Measurements from ENCODE around the gene PDILT. TPM values are rescaled to one million over a fixed set of nuclear protein-coding genes. Genes with fewer than 3 reads are reported as not detected.
A peak's percentile ranks its signal among the peaks of the same experiment; 100 is the strongest.

Gene PDILT
- total RNA-seq, 4 donors from 2014 or later = not detected

DNA sequence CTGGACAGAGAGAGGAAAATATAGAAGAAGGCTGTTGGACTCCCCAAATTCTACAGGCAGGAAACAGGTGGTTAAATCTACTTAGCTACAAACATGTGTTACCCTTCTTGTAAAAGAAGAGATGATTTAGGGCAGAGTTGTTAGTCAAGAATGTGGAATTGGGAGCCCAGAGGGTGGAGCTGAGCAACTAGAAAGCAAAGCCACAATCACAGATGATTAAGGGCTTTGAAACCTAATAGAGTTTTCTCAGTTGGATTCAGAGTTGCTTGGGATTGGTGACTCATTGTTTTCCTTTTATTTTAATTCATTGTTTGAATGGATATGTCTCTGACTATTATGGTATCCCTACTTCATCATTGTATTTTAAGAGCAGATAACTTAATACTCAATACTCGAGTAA is 11.0 kb upstream of the PDILT start:
- H3K4me1 ChIP-seq = no peaks in the 10 kb centered on the region
- H3K36me3 ChIP-seq = no peaks in the 10 kb centered on the region
- in situ Hi-C loops (cut with MboI; ENCODE audit: low sequenced_read_pairs in 4 of 4) (no loop called here), intact Hi-C loops (cut with DNase I; ENCODE audit: low total_unique reads) (no loop called here)
- DNase-seq (no peak), ATAC-seq (no peak)
- no peak overlapping the region for H3K4me3 ChIP-seq
- H3K27me3 ChIP-seq = no peaks in the 10 kb centered on the region
- no peak for TF ChIP-seq POLR2A (IDR thresholded peaks at IDR 0.05)
- TF ChIP-seq, protein P1, sequence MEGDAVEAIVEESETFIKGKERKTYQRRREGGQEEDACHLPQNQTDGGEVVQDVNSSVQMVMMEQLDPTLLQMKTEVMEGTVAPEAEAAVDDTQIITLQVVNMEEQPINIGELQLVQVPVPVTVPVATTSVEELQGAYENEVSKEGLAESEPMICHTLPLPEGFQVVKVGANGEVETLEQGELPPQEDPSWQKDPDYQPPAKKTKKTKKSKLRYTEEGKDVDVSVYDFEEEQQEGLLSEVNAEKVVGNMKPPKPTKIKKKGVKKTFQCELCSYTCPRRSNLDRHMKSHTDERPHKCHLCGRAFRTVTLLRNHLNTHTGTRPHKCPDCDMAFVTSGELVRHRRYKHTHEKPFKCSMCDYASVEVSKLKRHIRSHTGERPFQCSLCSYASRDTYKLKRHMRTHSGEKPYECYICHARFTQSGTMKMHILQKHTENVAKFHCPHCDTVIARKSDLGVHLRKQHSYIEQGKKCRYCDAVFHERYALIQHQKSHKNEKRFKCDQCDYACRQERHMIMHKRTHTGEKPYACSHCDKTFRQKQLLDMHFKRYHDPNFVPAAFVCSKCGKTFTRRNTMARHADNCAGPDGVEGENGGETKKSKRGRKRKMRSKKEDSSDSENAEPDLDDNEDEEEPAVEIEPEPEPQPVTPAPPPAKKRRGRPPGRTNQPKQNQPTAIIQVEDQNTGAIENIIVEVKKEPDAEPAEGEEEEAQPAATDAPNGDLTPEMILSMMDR (IDR thresholded peaks at IDR 0.05 in 4 of 5, conservative IDR thresholded peaks at IDR 0.05 in 1 of 5) = no peak
- H3K27ac ChIP-seq = peak overlapping the region in 1 of 4 donors; percentile 11
- no peaks in the 10 kb centered on the region for H3K9me3 ChIP-seq

DNA sequence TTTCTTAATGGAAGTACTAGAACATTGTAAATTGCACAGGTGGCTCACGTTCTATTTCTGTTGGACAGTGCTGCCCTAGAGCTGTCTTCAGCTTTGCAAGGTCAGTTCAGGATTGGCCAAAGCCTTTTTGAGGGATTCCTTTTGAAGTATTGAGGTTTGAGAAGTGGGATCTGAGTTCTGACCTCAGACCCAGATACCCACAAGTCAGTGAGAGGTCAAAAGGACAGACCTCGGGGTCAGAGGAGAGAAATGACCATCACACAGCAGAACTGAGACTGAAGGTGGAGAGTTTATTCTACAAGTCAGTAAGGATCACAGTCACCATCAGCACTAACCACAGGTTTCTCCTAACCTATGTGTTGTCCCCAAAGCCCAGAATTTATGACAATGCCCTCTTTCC is 6.5 kb upstream of the PDILT start:
- Histone ChIP-seq H3K4me1 (no peaks in the 10 kb centered on the region), H3K27ac (no peak overlapping the region), H3K27me3 (no peaks in the 10 kb centered on the region), H3K36me3 (no peaks in the 10 kb centered on the region), H3K4me3 (no peak overlapping the region), H3K9me3 (no peaks in the 10 kb centered on the region)
- DNase-seq (no peak), ATAC-seq (no peak)
- intact Hi-C loops (cut with DNase I; ENCODE audit: low total_unique reads) = no loop called here
- in situ Hi-C loops (cut with MboI; ENCODE audit: low sequenced_read_pairs in 4 of 4) = no loop called here
- TF ChIP-seq, protein P1 (IDR thresholded peaks at IDR 0.05 in 4 of 5, conservative IDR thresholded peaks at IDR 0.05 in 1 of 5) = no peak
- no peak for TF ChIP-seq POLR2A (IDR thresholded peaks at IDR 0.05)

DNA sequence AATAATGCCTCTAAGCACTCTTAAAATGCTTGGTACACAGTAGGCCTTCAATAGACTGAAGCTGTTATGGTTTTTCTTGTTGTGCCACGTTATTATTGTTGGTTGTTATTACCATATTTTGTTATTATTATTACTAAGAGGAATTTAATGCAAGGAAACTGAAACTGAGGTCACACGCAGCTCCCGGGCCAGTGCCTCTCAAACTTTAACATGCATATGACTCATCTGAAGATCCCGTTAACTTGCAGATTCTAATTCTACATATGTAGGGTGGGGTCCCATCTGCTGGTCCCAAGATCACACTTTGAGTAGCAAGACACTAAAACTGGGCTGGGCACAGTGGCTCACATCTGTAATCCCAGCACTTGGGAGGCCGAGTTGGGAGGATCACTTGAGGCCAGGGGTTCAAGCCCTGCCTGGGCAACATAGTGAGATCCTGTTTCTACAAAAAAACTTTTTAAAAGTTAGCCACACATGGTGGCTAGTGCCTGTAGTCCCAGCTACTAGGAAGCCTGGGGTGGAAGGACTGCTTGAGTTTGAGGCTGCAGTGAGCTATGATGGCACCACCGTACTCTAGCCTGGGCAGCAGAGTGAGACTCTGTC is 5.7 kb upstream of the PDILT start:
- Histone ChIP-seq H3K9me3 (no peaks in the 10 kb centered on the region), H3K27ac (peak overlapping the region in 3 of 4 donors; percentile 37 to 79 (median 70)), H3K4me3 (peak overlapping the region; percentile 16 to 36 (median 27)), H3K27me3 (no peaks in the 10 kb centered on the region), H3K4me1 (no peaks in the 10 kb centered on the region), H3K36me3 (no peaks in the 10 kb centered on the region)
- no peak for DNase-seq
- in situ Hi-C loops (cut with MboI; ENCODE audit: low sequenced_read_pairs in 4 of 4) (no loop called here), intact Hi-C loops (cut with DNase I; ENCODE audit: low total_unique reads) (no loop called here)
- no peak for TF ChIP-seq POLR2A (IDR thresholded peaks at IDR 0.05)
- TF ChIP-seq, protein P1 (IDR thresholded peaks at IDR 0.05 in 4 of 5, conservative IDR thresholded peaks at IDR 0.05 in 1 of 5) = no peak
- ATAC-seq = peak in 1 of 2 donors; percentile 22

DNA sequence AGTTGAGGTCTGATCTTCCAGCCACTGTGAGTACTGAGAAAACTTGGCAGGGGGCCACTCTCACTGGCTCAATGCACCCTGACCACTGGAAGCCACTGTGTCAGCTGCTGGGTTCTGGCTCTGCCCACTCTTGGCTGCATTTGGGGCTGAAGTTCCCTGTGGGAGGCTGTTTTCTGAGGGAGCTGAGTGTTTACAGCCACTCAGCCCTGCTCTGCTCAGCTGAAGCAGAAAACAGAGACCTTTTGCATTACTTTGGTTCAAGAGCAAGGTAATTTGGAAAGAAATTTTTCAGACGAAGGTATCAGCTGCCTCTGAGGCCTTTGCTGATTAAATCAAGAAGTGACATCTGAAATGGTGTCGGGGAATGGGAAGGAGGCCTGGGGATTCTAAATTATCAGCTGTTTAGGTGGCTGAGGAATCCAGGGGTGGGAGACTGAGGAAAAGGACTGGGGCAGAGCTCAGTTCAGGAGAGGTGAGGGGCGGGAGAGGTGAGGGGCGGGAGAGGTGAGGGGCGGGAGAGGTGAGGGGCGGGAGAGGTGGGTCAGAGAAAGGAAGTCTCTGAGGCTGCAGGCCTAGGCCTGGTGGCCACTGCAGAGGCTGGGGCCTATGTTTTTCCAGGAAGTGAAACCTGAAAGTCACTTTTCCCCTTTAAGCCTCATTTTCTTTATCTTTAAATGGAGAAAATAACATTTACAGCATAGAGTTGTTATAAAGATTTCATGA is 5.0 kb upstream of the PDILT start, which contains the start of gene ACSM5:
Gene ACSM5 (plus strand): TSS at position 137 of the 723 bp plus-strand sequence. CDS start 1,951 bp downstream, outside the sequence.
- peak; percentile 65 to 85 for DNase-seq
- intact Hi-C loops (cut with DNase I; ENCODE audit: low total_unique reads) = no loop called here
- Histone ChIP-seq H3K4me1 (no peaks in the 10 kb centered on the region), H3K36me3 (no peaks in the 10 kb centered on the region), H3K27me3 (no peaks in the 10 kb centered on the region), H3K27ac (peak within 1 kb of the TSS; percentile 8 to 79 (median 54)), H3K9me3 (no peaks in the 10 kb centered on the region), H3K4me3 (peak within 1 kb of the TSS; percentile 16 to 40 (median 29))
- in situ Hi-C loops (cut with MboI; ENCODE audit: low sequenced_read_pairs in 4 of 4) = no loop called here
- TF ChIP-seq POLR2A (IDR thresholded peaks at IDR 0.05) = peak in 1 of 2 donors; percentile 29
- TF ChIP-seq, protein P1 (IDR thresholded peaks at IDR 0.05 in 4 of 5, conservative IDR thresholded peaks at IDR 0.05 in 1 of 5) = no peak
- ATAC-seq = peak; percentile 96

Data from gastrocnemius medialis (tissue), 4 donors.